Fibroblast of the conjunctiva (primary cell): ENCODE results near the gene FPR2.
A peak's percentile ranks its signal among the peaks of the same experiment; 100 is the strongest.
"Not testable (repeated sequence)": the region's sequence is repeated elsewhere in the genome, so short reads cannot be mapped to it uniquely, and the experiment has no call there.

Experiments
- DNase-seq: peaks from one replicate; pipeline ENCODE4 v3.0.0-alpha.2; 2010; ENCODE audit warnings: low read depth

The FPR2 gene

DNA sequence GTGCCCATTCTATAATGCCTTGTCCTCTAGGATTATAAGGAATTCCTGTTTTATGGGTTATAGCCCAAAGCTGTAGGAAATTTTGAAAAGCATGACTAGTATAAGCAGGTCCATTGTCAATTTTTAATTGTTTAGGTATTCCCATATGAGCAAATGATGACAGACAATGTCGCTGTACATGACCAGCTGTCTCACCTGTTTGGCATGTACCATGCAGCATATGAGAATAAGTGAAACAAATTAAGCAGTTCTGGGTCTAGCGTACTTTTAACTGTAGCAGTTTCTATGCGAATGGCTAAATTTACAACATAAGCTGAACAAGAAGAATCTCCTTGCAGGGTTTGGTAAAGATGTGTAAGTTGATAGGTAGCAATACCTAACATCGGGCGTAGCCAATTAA is 45.6 kb downstream of the FPR2 start:
- DNase-seq: not testable (repeated sequence)

DNA sequence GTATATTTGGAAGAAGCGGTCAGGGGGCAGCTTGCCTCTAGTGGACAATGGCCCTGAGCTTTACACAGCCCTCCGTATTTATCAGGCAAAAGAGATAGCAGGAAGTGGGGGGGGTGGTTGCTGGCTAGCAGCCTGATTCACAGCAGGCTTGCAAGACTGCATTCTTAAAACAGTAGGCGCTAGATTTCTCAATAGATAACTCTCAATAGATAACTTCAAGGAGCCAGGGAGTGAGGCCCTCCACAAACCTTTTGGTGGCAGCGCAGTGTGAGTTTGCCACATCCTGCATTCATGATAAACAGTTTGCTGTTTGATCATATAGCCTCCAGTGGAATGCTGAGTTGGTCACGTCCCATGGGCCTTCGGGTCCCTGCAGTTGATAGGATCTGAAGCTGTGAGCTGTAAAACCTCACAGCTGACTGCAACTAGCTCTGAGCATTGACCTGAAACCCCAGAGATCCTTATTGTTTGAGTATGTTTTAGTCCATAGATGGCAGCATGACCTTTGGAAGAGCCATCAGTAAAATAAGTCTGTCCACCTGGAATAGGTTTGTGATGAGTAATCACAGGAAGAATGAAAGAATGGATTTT is 46.2 kb downstream of the FPR2 start:
- DNase-seq: no peak

DNA sequence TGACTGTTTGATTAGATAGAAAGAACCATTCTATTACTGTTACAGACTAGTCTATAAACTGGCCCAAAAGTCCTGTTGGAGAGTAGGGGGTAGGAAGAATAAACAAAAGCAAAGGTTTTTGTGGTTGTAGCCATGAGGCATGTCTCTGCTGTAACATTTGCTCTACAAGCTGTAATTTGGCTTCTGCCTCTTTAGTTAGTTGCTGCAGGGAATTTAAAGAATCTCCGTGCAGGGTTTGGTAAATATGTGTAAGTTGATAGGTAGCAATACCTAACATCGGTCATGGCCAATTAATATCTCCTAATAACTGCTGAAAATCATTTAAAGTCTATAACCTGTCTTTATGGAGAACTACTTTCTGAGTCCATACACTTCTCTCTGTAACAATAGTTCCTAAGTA is 46.9 kb downstream of the FPR2 start:
- DNase-seq: no peak

DNA sequence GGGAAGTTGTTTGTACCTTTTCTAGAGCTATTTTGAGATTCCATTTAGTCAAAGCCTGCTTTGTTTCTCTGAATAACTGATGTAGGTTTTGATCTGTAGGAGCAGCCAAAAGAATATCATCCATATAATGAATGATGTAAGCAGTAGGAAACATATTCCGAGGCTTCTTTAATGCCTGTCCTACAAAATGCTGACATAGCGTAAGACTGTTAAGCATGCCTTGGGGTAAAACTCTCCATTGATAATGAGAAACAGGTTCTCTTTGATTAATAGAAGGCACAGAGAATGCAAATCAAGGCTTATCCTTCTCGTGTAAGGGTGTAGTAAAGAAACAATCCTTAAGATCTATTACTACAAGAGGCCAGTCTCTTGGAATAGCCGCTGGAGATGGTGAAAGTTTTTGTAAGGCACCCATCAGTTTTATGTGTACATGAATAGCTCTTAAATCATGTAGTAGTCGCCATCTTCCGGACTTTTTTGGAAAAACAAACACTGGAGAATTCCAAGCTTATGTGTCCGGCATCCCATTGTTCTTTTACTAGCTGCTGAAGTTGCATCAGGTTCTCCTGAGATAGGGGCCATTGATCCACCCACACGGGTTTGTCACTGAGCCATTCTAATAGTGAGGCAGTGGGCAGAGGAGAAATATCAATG is 47.5 kb downstream of the FPR2 start:
- DNase-seq: peak; percentile 21

DNA sequence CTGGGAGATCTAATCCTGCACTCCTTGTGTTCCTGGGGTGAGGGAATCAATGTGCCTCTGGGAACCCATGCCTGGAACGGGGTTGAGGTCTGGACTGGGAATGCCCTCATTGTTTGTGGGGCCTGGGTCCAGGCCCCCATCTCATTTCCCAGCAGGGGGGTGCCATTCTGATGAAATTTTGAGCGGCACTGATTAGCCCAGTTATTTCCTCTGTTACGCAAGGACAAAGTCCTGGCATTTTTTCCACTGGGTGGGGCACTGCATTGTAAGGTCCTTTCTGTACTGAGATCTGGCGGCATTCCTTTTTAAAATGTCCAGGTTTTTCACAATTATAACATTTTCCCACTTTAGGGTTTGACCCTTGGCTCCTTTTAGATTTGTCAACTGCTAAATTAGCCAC is 48.8 kb downstream of the FPR2 start:
- DNase-seq: no peak

DNA sequence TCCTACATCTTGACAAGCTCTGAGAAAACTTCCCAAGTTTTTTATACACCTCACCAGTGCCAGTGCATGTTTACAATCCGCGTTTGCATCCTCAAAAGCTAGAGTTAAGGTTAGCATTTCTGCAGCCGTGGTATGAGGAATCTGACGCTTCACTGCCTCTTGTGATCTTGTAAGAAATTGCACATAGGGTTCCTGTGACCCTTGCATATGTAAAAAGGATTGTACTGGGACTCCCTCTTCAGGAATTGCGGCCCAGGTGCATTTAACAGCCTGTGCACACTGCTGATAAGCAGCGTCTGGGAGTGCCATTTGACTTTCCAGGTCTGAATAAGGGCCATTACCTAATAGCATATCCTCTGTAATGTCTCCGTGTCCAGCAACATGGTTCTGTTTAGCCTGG is 49.2 kb downstream of the FPR2 start:
- DNase-seq: no peak

DNA sequence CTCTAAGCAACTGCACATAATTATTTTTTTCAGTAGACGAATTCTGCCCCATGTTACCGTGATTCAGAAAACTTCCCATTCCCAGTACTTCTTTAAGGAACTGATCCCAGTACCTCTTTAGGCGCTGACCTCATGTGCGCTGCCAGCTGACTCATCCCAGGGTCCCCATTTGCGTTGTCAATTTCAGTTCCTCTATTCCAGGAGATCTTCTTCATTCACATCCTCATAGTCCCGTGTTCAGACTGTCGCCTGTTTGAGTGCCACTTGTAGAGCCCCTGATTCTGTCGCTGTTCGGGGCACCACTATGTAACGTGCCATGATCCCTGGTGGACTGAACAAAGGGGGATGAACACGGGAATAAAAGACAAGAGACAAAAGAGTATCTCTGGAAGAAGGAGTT is 50.4 kb downstream of the FPR2 start:
- DNase-seq: no peak

DNA sequence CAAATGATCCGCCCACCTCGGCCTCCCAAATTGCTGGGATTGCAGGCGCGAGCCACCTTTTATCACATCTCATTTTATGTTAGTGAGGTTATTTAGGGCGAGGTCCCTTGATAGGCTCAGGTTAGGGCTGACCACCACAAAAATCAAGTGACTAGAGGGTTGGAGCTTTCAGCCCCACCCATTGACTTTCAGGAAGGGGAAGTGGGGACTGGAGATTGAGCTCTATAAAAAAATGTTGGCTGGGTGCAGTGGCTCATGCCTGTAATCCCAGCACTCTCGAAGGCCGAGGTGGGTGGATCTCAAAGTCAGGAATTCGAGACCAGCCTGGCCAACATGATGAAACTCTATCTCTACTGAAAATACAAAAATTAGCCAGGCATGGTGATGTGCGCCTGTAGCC is 54.1 kb downstream of the FPR2 start:
- DNase-seq: no peak

DNA sequence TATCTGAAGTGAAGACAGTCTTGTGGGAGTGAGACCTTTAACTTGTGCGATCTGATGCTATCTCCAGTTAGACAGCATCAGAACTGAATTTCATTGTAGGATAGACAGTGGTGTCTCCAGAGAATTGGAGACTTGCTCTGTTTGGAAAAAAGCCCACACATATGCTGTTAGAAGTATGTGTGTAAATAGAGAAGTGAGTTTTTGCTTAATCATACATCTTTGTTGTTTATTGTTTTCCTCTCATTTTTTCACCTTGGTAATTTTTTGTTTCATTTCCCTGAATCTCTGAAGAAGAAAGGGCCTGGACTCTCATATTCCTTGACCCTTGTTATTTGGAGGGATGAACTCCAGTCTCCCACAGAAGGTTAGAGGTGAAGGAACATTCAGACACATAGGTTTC is 55.7 kb downstream of the FPR2 start:
- DNase-seq: no peak

DNA sequence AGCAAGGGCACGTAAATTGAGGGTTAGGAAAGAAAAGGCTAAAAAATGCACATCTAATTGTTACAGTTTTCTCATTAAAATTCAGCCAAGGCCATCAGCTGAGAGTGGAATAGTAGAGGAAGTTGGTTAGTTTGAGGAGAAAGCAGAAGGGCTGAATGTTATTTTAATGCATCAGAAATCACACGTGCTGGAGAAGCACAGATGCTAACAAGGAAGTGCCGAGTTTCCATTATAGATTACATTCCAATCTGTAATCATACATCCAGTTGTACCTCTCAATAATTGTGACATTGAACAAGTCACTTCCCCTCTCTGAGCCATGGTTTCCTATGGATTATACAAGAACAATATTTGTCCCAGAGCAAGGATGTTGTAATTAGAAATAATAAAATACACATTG is 59.0 kb downstream of the FPR2 start:
- no peak for DNase-seq
